Activated naive CD8-positive, alpha-beta T cell treated with anti-CD3 and anti-CD28 coated beads, Interleukin-2, amount 50 U/mL, for 24 hours (primary cell): Measurements from ENCODE around the gene IFIT2.
"Not testable (repeated sequence)": the region's sequence is repeated elsewhere in the genome, so short reads cannot be mapped to it uniquely, and the experiment has no call there.

Experiments used
- ATAC-seq: fragments of 150-1000 bp; cut with Tn5 transposase; one replicate; pipeline ENCODE4 v1.10.0; 2021
- DNase-seq: peaks from one replicate; pipeline ENCODE4 v3.0.0; 2021
- H3K27ac Mint-ChIP-seq: one replicate; pipeline ENCODE4 v1.8.0; 2021; ENCODE audit warnings: mild to moderate bottlenecking, mixed read lengths
- H3K27me3 Mint-ChIP-seq: one replicate; pipeline ENCODE4 v1.8.0; 2021; ENCODE audit warnings: mixed read lengths
- H3K36me3 Mint-ChIP-seq: one replicate; pipeline ENCODE4 v1.8.0; 2021; ENCODE audit warnings: low read depth, mixed read lengths
- H3K4me1 Mint-ChIP-seq: one replicate; pipeline ENCODE4 v1.8.0; 2021; ENCODE audit warnings: mixed read lengths
- H3K4me3 Mint-ChIP-seq: one replicate; pipeline ENCODE4 v1.8.0; 2021; ENCODE audit warnings: mild to moderate bottlenecking, moderate library complexity, mixed read lengths
- H3K9me3 Mint-ChIP-seq: one replicate; pipeline ENCODE4 v1.8.0; 2021; ENCODE audit warnings: mixed read lengths

IFIT2 gene

GRCh38 chr10:89301721-89302445 lies at the start of gene IFIT2:
TSS of gene IFIT2 (plus strand) at chr10:89302046. CDS start at chr10:89302124, 78 bp downstream.
- peak; percentile 65 for ATAC-seq
- Mint-ChIP-seq H3K36me3 (peaks cover 17% of the 10 kb centered on the region), H3K4me1 (peaks cover 37% of the 10 kb centered on the region), H3K27me3 (no peaks in the 10 kb centered on the region), H3K9me3 (peaks cover 10% of the 10 kb centered on the region), H3K27ac (peak within 1 kb of the TSS; percentile 85), H3K4me3 (peak within 1 kb of the TSS; percentile 85)
- no peak for DNase-seq

- Mint-ChIP-seq H3K4me3 (no peak overlapping the region), H3K27me3 (peaks cover 3% of the 10 kb centered on the region), H3K36me3 (peaks cover 13% of the 10 kb centered on the region), H3K27ac (no peak overlapping the region), H3K9me3 (peaks cover 29% of the 10 kb centered on the region), H3K4me1 (peaks cover 36% of the 10 kb centered on the region)
- DNase-seq, result no peak
- no peak for ATAC-seq
Observed at GRCh38 chr10:89252225-89252585, 49.6 kb upstream of the IFIT2 start.

DNA sequence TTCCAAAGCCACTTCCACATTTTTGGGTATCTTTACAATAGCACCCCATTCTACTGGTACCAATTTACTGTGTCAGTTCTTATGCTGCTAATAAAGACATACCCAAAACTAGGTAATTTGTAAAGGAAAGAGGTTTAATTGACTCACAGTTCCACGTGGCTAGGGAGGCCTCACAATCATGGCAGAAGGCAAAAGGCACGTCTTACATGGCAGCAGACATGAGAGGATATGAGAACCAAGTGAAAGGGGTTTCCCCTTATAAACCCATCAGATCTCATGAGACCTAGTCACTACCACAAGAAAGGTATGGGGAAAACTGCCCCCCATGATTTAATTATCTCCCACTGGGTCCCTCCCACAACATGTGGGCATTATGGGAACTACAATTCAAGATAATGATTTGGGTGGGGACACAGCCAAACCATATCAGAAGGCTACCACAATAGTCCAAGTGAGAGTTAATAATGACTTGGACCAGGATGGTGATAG lies 46.7 kb upstream of the IFIT2 start:
- DNase-seq, result not testable (repeated sequence)

GRCh38 chr10:89255793-89256192 lies 46.1 kb upstream of the IFIT2 start:
- peaks cover 13% of the 10 kb centered on the region for H3K36me3 Mint-ChIP-seq
- ATAC-seq, result no peak

More for the DNA sequence above, 46.7 kb upstream of the IFIT2 start:
- Mint-ChIP-seq H3K9me3 (peaks cover 29% of the 10 kb centered on the region), H3K27ac (peak overlapping the region; percentile 8), H3K36me3 (peaks cover 13% of the 10 kb centered on the region), H3K4me1 (peaks cover 23% of the 10 kb centered on the region)
- not testable (repeated sequence) for H3K27me3 Mint-ChIP-seq, ATAC-seq, H3K4me3 Mint-ChIP-seq

DNA sequence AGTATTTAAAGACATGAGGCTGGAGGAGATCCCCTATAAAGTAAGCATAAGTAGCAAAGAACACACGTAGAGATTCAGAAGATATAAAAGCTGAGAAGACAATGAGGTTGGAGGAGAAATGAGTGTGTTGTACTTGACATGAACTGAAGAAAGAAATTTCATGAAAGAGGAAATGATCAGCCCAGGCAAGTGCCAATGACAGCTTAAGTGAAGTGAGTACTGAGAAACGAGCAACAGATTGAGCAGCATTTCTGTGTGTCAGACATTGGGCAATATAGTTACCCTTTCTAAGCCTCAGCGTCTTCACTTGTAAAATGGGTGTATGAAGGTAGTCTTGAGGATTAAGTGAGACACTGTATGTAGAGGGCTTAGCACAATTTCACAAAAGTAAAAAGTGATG lies 45.5 kb upstream of the IFIT2 start:
- ATAC-seq, result no peak

More at GRCh38 chr10:89255793-89256192, 46.1 kb upstream of the IFIT2 start:
- Mint-ChIP-seq H3K9me3 (peaks cover 29% of the 10 kb centered on the region), H3K27ac (no peak overlapping the region), H3K4me3 (no peak overlapping the region), H3K4me1 (peaks cover 21% of the 10 kb centered on the region), H3K27me3 (peaks cover 3% of the 10 kb centered on the region)
- DNase-seq, result no peak

DNA sequence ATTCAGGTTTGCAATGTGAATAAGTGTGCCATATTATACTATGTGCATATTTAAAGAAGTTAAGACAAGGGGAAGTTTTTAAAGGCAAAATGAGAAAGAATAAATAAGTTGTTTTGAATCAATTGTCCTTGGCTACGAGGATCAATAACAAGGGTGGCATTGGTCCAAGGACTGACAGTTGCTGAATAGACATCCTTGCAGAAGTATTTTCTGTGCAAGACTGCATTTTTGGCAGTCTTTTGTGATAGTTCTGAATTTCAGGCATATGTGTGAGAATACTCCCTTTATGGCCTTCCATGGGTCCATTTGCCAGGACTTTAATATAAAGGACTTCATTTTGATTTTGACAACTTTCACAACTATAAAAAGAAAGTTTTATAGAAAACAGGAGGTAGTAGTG lies 44.9 kb upstream of the IFIT2 start:
- Mint-ChIP-seq H3K27ac (no peak overlapping the region), H3K36me3 (peaks cover 13% of the 10 kb centered on the region), H3K4me3 (no peak overlapping the region), H3K27me3 (peaks cover 3% of the 10 kb centered on the region), H3K9me3 (peaks cover 29% of the 10 kb centered on the region), H3K4me1 (peaks cover 19% of the 10 kb centered on the region)
- DNase-seq (no peak), ATAC-seq (no peak)

More for the DNA sequence above, 45.5 kb upstream of the IFIT2 start:
- Mint-ChIP-seq H3K36me3 (peaks cover 13% of the 10 kb centered on the region), H3K4me1 (peaks cover 18% of the 10 kb centered on the region), H3K27ac (no peak overlapping the region), H3K9me3 (peaks cover 29% of the 10 kb centered on the region), H3K4me3 (no peak overlapping the region), H3K27me3 (peaks cover 3% of the 10 kb centered on the region)
- DNase-seq, result no peak

DNA sequence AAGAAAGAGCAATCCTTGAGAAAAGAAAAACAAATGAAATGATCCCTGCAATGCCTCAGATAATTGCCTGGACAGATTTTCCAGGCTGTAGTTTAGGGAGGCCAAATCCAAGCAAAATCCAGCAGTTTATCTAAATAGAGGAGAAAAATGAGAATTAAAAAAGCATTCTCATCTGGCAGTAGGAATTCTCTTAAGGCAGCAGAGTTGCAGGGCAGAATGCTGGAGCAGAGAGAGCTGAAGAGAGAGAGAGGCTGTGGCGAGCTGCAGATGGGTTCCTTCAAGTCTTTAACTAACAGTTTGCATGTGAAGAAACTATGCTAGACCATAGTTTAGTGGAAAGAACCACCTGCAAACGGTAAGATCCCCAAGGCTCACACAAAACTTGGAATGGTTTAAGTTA lies 44.3 kb upstream of the IFIT2 start:
- Mint-ChIP-seq H3K36me3 (peaks cover 11% of the 10 kb centered on the region), H3K27me3 (peaks cover 3% of the 10 kb centered on the region), H3K4me1 (peaks cover 19% of the 10 kb centered on the region), H3K4me3 (no peak overlapping the region), H3K27ac (no peak overlapping the region), H3K9me3 (peaks cover 29% of the 10 kb centered on the region)
- ATAC-seq (no peak), DNase-seq (no peak)

- H3K9me3 Mint-ChIP-seq, result peaks cover 18% of the 10 kb centered on the region
Observed at GRCh38 chr10:89258881-89259280, 43.0 kb upstream of the IFIT2 start.

GRCh38 chr10:89262086-89263051 lies 39.5 kb upstream of the IFIT2 start:
- no peaks in the 10 kb centered on the region for H3K9me3 Mint-ChIP-seq
- H3K36me3 Mint-ChIP-seq, result no peaks in the 10 kb centered on the region
- H3K27me3 Mint-ChIP-seq, result no peaks in the 10 kb centered on the region
- H3K4me1 Mint-ChIP-seq, result peaks cover 7% of the 10 kb centered on the region
- no peak for DNase-seq
- no peak overlapping the region for H3K27ac Mint-ChIP-seq
- no peak overlapping the region for H3K4me3 Mint-ChIP-seq
- no peak for ATAC-seq

More at GRCh38 chr10:89258881-89259280, 43.0 kb upstream of the IFIT2 start:
- Mint-ChIP-seq H3K36me3 (peaks cover 8% of the 10 kb centered on the region), H3K4me3 (no peak overlapping the region), H3K27ac (no peak overlapping the region), H3K4me1 (peaks cover 19% of the 10 kb centered on the region), H3K27me3 (peaks cover 3% of the 10 kb centered on the region)
- ATAC-seq (no peak), DNase-seq (no peak)

- Mint-ChIP-seq H3K27me3 (no peaks in the 10 kb centered on the region), H3K36me3 (no peaks in the 10 kb centered on the region), H3K4me3 (no peak overlapping the region), H3K4me1 (peaks cover 7% of the 10 kb centered on the region), H3K9me3 (no peaks in the 10 kb centered on the region), H3K27ac (no peak overlapping the region)
- ATAC-seq (no peak), DNase-seq (no peak)
Observed at GRCh38 chr10:89263091-89263490, 38.8 kb upstream of the IFIT2 start.

GRCh38 chr10:89263531-89263930 lies 38.3 kb upstream of the IFIT2 start:
- no peak for DNase-seq
- no peak for ATAC-seq
- no peak overlapping the region for H3K27ac Mint-ChIP-seq
- H3K9me3 Mint-ChIP-seq, result no peaks in the 10 kb centered on the region
- H3K36me3 Mint-ChIP-seq, result no peaks in the 10 kb centered on the region
- H3K27me3 Mint-ChIP-seq, result no peaks in the 10 kb centered on the region
- H3K4me1 Mint-ChIP-seq, result peaks cover 7% of the 10 kb centered on the region
- no peak overlapping the region for H3K4me3 Mint-ChIP-seq

DNA sequence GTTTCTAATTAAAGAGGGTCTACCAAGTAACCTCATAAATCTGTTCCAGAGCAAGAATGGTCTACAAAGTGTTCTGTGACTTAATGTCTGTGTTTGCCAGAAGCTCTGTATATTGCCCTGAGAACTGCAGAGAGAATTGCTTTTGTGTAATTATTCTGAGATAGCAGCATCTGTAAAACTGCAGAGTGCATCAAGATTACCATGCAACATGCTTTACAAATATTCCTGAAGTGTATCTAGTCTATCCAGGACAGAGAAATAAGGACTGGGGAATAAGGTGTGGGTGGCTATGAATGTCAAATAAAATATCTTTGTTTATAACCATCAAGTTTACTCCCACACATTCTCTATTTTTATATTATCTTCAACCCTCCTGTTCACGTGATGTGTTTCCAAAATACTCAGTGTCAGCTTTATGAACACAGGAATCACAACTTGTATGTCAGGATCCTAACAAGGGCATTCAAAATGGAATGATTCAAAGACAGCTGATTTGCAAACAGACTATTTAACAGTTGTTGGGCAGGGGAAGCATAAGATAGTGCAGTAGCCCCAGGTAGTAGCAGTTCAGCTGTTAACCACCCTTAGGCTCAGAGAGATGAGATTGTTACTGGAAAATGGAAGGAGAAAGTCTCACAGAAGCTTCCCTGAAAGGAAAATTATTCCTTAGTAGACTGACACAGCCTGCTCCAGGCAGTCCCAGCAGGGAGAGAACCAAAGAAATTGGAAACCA lies 35.0 kb upstream of the IFIT2 start:
- peaks cover 3% of the 10 kb centered on the region for H3K4me1 Mint-ChIP-seq
- H3K4me3 Mint-ChIP-seq, result no peak overlapping the region
- H3K27ac Mint-ChIP-seq, result no peak overlapping the region
- no peaks in the 10 kb centered on the region for H3K9me3 Mint-ChIP-seq
- no peaks in the 10 kb centered on the region for H3K27me3 Mint-ChIP-seq
- no peaks in the 10 kb centered on the region for H3K36me3 Mint-ChIP-seq
- DNase-seq (no peak), ATAC-seq (no peak)

DNA sequence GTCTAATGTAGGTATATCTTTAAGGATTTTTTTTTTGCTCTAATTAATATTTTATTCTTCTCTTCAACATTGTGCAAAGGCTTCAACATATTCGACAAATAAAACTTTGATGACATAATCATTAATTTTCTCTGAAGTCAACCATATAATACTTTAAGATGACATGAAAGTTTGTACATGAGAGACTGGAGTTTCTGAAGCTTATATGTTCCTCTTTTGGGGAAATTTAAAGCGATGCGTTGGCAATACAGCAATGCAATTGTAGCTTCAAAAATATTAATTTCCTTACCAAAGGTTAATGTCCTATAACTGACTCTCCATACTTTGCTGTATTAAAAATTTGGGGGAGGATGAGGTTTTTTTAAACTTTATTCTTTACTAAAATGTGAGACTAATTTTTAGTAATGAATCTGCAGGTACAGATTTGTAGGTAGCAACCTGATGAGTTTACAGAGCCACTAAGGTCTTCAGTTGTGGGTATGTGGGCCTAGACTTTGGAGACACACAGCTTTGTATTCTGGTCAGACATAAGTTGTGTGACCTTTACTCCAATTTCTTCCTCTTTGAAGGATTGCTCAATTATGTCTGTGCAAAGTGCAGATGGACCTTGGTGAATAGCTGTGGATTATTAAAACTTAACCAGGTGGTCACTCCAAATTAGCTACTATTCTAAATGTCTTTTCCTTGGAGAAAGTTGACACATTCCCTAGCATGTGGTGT lies 32.3 kb upstream of the IFIT2 start:
- Mint-ChIP-seq H3K4me1 (no peaks in the 10 kb centered on the region), H3K27me3 (peaks cover 2% of the 10 kb centered on the region), H3K9me3 (no peaks in the 10 kb centered on the region), H3K27ac (no peak overlapping the region), H3K36me3 (no peaks in the 10 kb centered on the region), H3K4me3 (no peak overlapping the region)
- ATAC-seq, result no peak
- DNase-seq, result no peak

DNA sequence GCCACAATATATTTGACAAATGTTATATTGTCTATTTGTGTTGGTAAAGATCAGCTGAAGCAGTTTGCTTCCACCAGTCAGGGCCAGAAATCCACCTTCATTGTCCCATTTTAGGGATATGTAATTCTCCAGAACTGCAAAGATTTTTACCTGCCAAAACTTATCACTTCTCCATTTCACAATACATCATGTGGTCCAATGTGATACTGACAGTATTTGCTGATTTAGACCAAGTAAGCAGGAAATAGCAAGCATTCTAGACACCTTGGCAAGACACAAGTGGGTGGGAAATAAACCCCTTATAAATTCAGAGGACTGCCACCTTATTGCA lies 31.7 kb upstream of the IFIT2 start:
- no peaks in the 10 kb centered on the region for H3K4me1 Mint-ChIP-seq
- H3K27me3 Mint-ChIP-seq, result peaks cover 2% of the 10 kb centered on the region

More for the DNA sequence above, 31.7 kb upstream of the IFIT2 start:
- Mint-ChIP-seq H3K9me3 (no peaks in the 10 kb centered on the region), H3K36me3 (no peaks in the 10 kb centered on the region), H3K27ac (no peak overlapping the region), H3K4me3 (no peak overlapping the region)
- no peak for DNase-seq
- ATAC-seq, result no peak
